Measurements from ENCODE around the gene SMPDL3A.

DNA sequence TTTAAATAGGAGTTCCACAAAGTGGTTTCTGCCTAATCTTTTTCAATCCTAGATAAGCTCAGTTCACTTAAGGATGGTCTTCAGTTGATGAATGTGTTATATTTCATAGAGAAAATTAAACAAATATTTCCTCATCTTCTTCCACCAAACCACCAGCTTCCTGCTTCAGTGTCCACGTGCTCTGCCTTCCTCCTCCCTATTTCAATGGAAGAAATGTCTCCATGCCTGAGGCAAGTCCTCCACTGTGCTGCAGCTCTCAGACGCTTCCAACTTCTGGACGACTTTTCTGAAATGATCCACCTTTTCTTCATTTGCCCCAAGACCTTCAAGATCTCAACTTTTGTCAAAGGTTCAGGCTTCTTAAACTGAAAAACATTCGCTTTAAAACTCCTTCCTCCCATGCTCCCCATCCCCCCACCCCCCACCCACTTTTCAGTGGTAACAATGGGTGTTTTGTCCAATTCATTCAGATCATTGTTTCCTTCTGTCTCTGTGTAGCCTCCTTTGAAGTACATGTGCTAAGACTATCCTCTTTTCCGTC is 34.8 kb upstream of the SMPDL3A start:
- TF ChIP-seq, protein P1, sequence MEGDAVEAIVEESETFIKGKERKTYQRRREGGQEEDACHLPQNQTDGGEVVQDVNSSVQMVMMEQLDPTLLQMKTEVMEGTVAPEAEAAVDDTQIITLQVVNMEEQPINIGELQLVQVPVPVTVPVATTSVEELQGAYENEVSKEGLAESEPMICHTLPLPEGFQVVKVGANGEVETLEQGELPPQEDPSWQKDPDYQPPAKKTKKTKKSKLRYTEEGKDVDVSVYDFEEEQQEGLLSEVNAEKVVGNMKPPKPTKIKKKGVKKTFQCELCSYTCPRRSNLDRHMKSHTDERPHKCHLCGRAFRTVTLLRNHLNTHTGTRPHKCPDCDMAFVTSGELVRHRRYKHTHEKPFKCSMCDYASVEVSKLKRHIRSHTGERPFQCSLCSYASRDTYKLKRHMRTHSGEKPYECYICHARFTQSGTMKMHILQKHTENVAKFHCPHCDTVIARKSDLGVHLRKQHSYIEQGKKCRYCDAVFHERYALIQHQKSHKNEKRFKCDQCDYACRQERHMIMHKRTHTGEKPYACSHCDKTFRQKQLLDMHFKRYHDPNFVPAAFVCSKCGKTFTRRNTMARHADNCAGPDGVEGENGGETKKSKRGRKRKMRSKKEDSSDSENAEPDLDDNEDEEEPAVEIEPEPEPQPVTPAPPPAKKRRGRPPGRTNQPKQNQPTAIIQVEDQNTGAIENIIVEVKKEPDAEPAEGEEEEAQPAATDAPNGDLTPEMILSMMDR (IDR thresholded peaks at IDR 0.05; ENCODE audit: low read length) = no peak
- no peak for TF ChIP-seq EZH2 (optimal IDR thresholded peaks at IDR 0.05; ENCODE audit: low read depth, low read length)
